ENCODE data around the gene NOC2L. TPM values are rescaled to one million over a fixed set of nuclear protein-coding genes. Genes with fewer than 3 reads are reported as not detected.
A peak's percentile ranks its signal among the peaks of the same experiment; 100 is the strongest.
"Not testable (repeated sequence)": the region's sequence is repeated elsewhere in the genome, so short reads cannot be mapped to it uniquely, and the experiment has no call there.

NOC2L gene
- total RNA-seq, 1 donor from 2014 or later, result 192 TPM

- DNase-seq, result peak; percentile 89
- H3K27ac Mint-ChIP-seq, result no peak overlapping the region
- H3K27me3 Mint-ChIP-seq, result peaks cover 23% of the 10 kb centered on the region
- H3K36me3 Mint-ChIP-seq (ENCODE audit: low read depth), result no peaks in the 10 kb centered on the region
- H3K9me3 Mint-ChIP-seq, result peaks cover 3% of the 10 kb centered on the region
- intact Hi-C loops (cut with micrococcal nuclease), result loop anchor here (1.0 kb wide), 1 partner anchor 80 kb away; no protein-coding TSS in a partner anchor
- H3K4me1 Mint-ChIP-seq, result no peaks in the 10 kb centered on the region
- no peak overlapping the region for H3K4me3 Mint-ChIP-seq
Measured at GRCh38 chr1:983798-984475, 24.9 kb upstream of the NOC2L start.

GRCh38 chr1:982765-983436, 23.8 kb upstream of the NOC2L start:
- H3K4me3 Mint-ChIP-seq, result no peak overlapping the region

GRCh38 chr1:981955-982558, 23.0 kb upstream of the NOC2L start, which contains the start of gene PERM1:
Gene PERM1 (minus strand): TSS chr1:982093. CDS start chr1:981029, 1,064 bp downstream.
- Mint-ChIP-seq H3K4me3 (no peak within 1 kb of the TSS), H3K4me1 (peaks cover 2% of the 10 kb centered on the region)

More at GRCh38 chr1:982765-983436, 23.8 kb upstream of the NOC2L start:
- Mint-ChIP-seq H3K27me3 (peaks cover 19% of the 10 kb centered on the region), H3K27ac (no peak overlapping the region), H3K36me3 (ENCODE audit: low read depth) (no peaks in the 10 kb centered on the region), H3K9me3 (no peaks in the 10 kb centered on the region), H3K4me1 (peaks cover 2% of the 10 kb centered on the region)
- intact Hi-C loops (cut with micrococcal nuclease), result no loop called here
- DNase-seq, result no peak

GRCh38 chr1:981491-981954, 22.5 kb upstream of the NOC2L start:
- H3K4me3 Mint-ChIP-seq, result no peak overlapping the region
- no peaks in the 10 kb centered on the region for H3K9me3 Mint-ChIP-seq
- H3K27ac Mint-ChIP-seq, result no peak overlapping the region
- no peak for DNase-seq
- peaks cover 2% of the 10 kb centered on the region for H3K4me1 Mint-ChIP-seq
- intact Hi-C loops (cut with micrococcal nuclease), result no loop called here
- H3K36me3 Mint-ChIP-seq (ENCODE audit: low read depth), result no peaks in the 10 kb centered on the region
- H3K27me3 Mint-ChIP-seq, result peaks cover 15% of the 10 kb centered on the region

More at GRCh38 chr1:981955-982558, 23.0 kb upstream of the NOC2L start, which contains the start of gene PERM1:
- Mint-ChIP-seq H3K27ac (no peak within 1 kb of the TSS), H3K36me3 (ENCODE audit: low read depth) (no peaks in the 10 kb centered on the region), H3K27me3 (peaks cover 16% of the 10 kb centered on the region), H3K9me3 (no peaks in the 10 kb centered on the region)
- DNase-seq, result no peak
- intact Hi-C loops (cut with micrococcal nuclease), result no loop called here

- Mint-ChIP-seq H3K4me1 (peaks cover 4% of the 10 kb centered on the region), H3K36me3 (ENCODE audit: low read depth) (no peaks in the 10 kb centered on the region), H3K4me3 (no peak overlapping the region), H3K27me3 (peaks cover 10% of the 10 kb centered on the region), H3K27ac (no peak overlapping the region), H3K9me3 (no peaks in the 10 kb centered on the region)
- DNase-seq, result no peak
- intact Hi-C loops (cut with micrococcal nuclease), result no loop called here
Measured at GRCh38 chr1:980602-981395, 21.7 kb upstream of the NOC2L start.

- no peaks in the 10 kb centered on the region for H3K36me3 Mint-ChIP-seq (ENCODE audit: low read depth)
- H3K27ac Mint-ChIP-seq, result no peak overlapping the region
- intact Hi-C loops (cut with micrococcal nuclease), result no loop called here
- no peak for DNase-seq
- H3K9me3 Mint-ChIP-seq, result no peaks in the 10 kb centered on the region
- H3K4me1 Mint-ChIP-seq, result peaks cover 5% of the 10 kb centered on the region
- peaks cover 8% of the 10 kb centered on the region for H3K27me3 Mint-ChIP-seq
- no peak overlapping the region for H3K4me3 Mint-ChIP-seq
Measured at GRCh38 chr1:980137-980571, 21.1 kb upstream of the NOC2L start.

GRCh38 chr1:979744-980072, 20.7 kb upstream of the NOC2L start:
- H3K27me3 Mint-ChIP-seq, result peaks cover 6% of the 10 kb centered on the region

GRCh38 chr1:978835-979743, 20.0 kb upstream of the NOC2L start:
- Mint-ChIP-seq H3K4me3 (no peak overlapping the region), H3K27me3 (peaks cover 6% of the 10 kb centered on the region), H3K27ac (no peak overlapping the region), H3K4me1 (peaks cover 5% of the 10 kb centered on the region), H3K36me3 (ENCODE audit: low read depth) (no peaks in the 10 kb centered on the region), H3K9me3 (no peaks in the 10 kb centered on the region)
- intact Hi-C loops (cut with micrococcal nuclease), result no loop called here
- DNase-seq, result no peak

More at GRCh38 chr1:979744-980072, 20.7 kb upstream of the NOC2L start:
- intact Hi-C loops (cut with micrococcal nuclease), result no loop called here
- no peak for DNase-seq
- no peaks in the 10 kb centered on the region for H3K36me3 Mint-ChIP-seq (ENCODE audit: low read depth)
- no peak overlapping the region for H3K4me3 Mint-ChIP-seq
- H3K27ac Mint-ChIP-seq, result no peak overlapping the region
- no peaks in the 10 kb centered on the region for H3K9me3 Mint-ChIP-seq
- peaks cover 5% of the 10 kb centered on the region for H3K4me1 Mint-ChIP-seq

GRCh38 chr1:978069-978834, 19.2 kb upstream of the NOC2L start:
- no peaks in the 10 kb centered on the region for H3K36me3 Mint-ChIP-seq (ENCODE audit: low read depth)
- H3K9me3 Mint-ChIP-seq, result no peaks in the 10 kb centered on the region
- DNase-seq, result no peak
- H3K4me3 Mint-ChIP-seq, result peak overlapping the region; percentile 35
- peaks cover 5% of the 10 kb centered on the region for H3K4me1 Mint-ChIP-seq
- peaks cover 6% of the 10 kb centered on the region for H3K27me3 Mint-ChIP-seq
- intact Hi-C loops (cut with micrococcal nuclease), result no loop called here
- peak overlapping the region; percentile 60 for H3K27ac Mint-ChIP-seq

- intact Hi-C loops (cut with micrococcal nuclease), result loop anchor here (1.0 kb wide), 1 partner anchor 72 kb away; no protein-coding TSS in a partner anchor
- H3K27me3 Mint-ChIP-seq, result not testable (repeated sequence)
Measured at GRCh38 chr1:976791-977190, 17.7 kb upstream of the NOC2L start.

GRCh38 chr1:975896-976683, 17.0 kb upstream of the NOC2L start:
- no peaks in the 10 kb centered on the region for H3K36me3 Mint-ChIP-seq (ENCODE audit: low read depth)
- H3K27me3 Mint-ChIP-seq, result peaks cover 6% of the 10 kb centered on the region
- no peak overlapping the region for H3K4me3 Mint-ChIP-seq
- no peaks in the 10 kb centered on the region for H3K9me3 Mint-ChIP-seq
- no peak overlapping the region for H3K27ac Mint-ChIP-seq
- peaks cover 5% of the 10 kb centered on the region for H3K4me1 Mint-ChIP-seq
- intact Hi-C loops (cut with micrococcal nuclease), result loop anchor here (1.0 kb wide), 1 partner anchor 72 kb away; no protein-coding TSS in a partner anchor
- peak; percentile 91 for DNase-seq

More at GRCh38 chr1:976791-977190, 17.7 kb upstream of the NOC2L start:
- not testable (repeated sequence) for H3K36me3 Mint-ChIP-seq (ENCODE audit: low read depth); H3K9me3 Mint-ChIP-seq; DNase-seq; H3K4me3 Mint-ChIP-seq; H3K27ac Mint-ChIP-seq; H3K4me1 Mint-ChIP-seq

All from activated CD4-positive, alpha-beta T cell treated with anti-CD3 and anti-CD28 coated beads, Interleukin-2, amount 10 ng/mL, durations not matched to agents 24 days and 14 days (primary cell).